Peyer's patch (tissue), 4 donors: ENCODE results near the gene CD177. TPM values are rescaled to one million over a fixed set of nuclear protein-coding genes. Genes with fewer than 3 reads are reported as not detected.
"Not testable (repeated sequence)": the region's sequence is repeated elsewhere in the genome, so short reads cannot be mapped to it uniquely, and the experiment has no call there.

Experiments
- DNase-seq, 3 donors: peaks; one replicate each; pipeline ENCODE4 v3.0.0-alpha.2; 2017 to 2019
- H3K27ac ChIP-seq, 4 donors: fragments of 200-600 bp; sonication (generic); one replicate each; pipeline ENCODE4 v1.5.1; 2016 to 2019
- H3K27me3 ChIP-seq, 2 donors: fragments of 200-600 bp; sonication (generic); one replicate each; pipeline ENCODE4 v1.5.1; 2019
- H3K36me3 ChIP-seq, 3 donors: fragments of 200-600 bp; sonication (generic); one replicate each; pipeline ENCODE4 v1.5.1; 2016 to 2019
- H3K4me1 ChIP-seq, 4 donors: fragments of 200-600 bp; sonication (generic); one replicate each; pipeline ENCODE4 v1.5.1; 2016 to 2019
- H3K4me3 ChIP-seq, 4 donors: fragments of 200-600 bp; sonication (generic); 1 replicate in 3 of 4; 2 replicates in 1 of 4; pipeline ENCODE4 v1.5.1; 2016 to 2019; ENCODE audit warnings: mild to moderate bottlenecking in 1 of 4
- H3K9me3 ChIP-seq, 4 donors: fragments of 200-600 bp; sonication (generic); one replicate each; pipeline ENCODE4 v1.5.1; 2016 to 2019; ENCODE audit warnings: mild to moderate bottlenecking in 1 of 4
- CTCF ChIP-seq, 6 experiments: fragments of 450-650 bp in 4 of 6; fragments of 200-600 bp in 2 of 6; sonication (generic) in 1 of 6; IDR thresholded peaks; one replicate each; pipeline ENCODE4 v1.5.1; 2017 to 2019; ENCODE audit warnings: antibody characterized with exemption in 6 of 6, mild to moderate bottlenecking in 3 of 6, moderate library complexity in 1 of 6
- POLR2A ChIP-seq, 2 donors: fragments of 450-650 bp; IDR thresholded peaks; one replicate each; pipeline ENCODE4 v1.5.1; 2017; ENCODE audit warnings: antibody characterized with exemption in 2 of 2, mild to moderate bottlenecking in 2 of 2, moderate library complexity in 2 of 2
- total RNA-seq, 4 donors: library from RNA; depleted of rRNA; stranded (reverse); fragments of >200 nt; gene quantifications; one replicate each; pipeline ENCODE4 v1.1.0, GENCODE V29; 2016

CD177 gene
- total RNA-seq, 4 donors from 2014 or later, result not detected

GRCh38 chr19:43330726-43331434 is 22.6 kb upstream of the CD177 start:
- Histone ChIP-seq H3K4me3 (no peak overlapping the region), H3K36me3 (no peaks in the 10 kb centered on the region), H3K27ac (no peak overlapping the region), H3K9me3 (no peaks in the 10 kb centered on the region), H3K4me1 (no peaks in the 10 kb centered on the region), H3K27me3 (no peaks in the 10 kb centered on the region)
- TF ChIP-seq CTCF (IDR thresholded peaks at IDR 0.05) (no peak), POLR2A (IDR thresholded peaks at IDR 0.05) (no peak)
- no peak for DNase-seq

DNA sequence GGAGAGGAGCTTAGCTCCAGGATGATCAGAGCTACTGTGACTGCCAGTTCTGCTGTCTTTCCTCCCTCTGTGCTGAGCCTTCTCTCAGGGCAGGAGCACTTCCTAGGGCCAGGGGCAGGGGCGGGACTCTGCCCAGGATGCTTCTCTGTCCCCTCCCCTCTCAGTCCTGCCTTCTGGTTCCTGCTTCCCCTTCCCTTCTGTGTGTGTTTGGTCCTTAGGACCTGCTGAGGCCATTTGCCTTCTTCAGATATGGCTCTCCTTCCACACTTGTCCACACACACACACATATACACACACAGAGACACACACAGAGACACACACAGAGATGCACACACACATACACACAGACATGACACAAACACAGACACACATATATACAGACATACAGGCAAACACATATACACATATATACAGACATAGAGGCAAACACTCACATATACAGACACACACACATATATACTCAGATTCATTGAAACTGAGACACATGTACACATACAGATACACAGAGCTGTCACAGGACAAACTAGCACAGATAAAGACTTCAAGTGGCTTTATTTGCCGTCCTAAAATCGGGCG is 22.0 kb upstream of the CD177 start:
- no peaks in the 10 kb centered on the region for H3K4me1 ChIP-seq
- TF ChIP-seq POLR2A (IDR thresholded peaks at IDR 0.05) (no peak), CTCF (IDR thresholded peaks at IDR 0.05) (no peak)
- no peak overlapping the region for H3K27ac ChIP-seq
- H3K27me3 ChIP-seq, result no peaks in the 10 kb centered on the region
- no peaks in the 10 kb centered on the region for H3K36me3 ChIP-seq
- no peak overlapping the region for H3K4me3 ChIP-seq
- H3K9me3 ChIP-seq, result no peaks in the 10 kb centered on the region
- DNase-seq, result no peak

DNA sequence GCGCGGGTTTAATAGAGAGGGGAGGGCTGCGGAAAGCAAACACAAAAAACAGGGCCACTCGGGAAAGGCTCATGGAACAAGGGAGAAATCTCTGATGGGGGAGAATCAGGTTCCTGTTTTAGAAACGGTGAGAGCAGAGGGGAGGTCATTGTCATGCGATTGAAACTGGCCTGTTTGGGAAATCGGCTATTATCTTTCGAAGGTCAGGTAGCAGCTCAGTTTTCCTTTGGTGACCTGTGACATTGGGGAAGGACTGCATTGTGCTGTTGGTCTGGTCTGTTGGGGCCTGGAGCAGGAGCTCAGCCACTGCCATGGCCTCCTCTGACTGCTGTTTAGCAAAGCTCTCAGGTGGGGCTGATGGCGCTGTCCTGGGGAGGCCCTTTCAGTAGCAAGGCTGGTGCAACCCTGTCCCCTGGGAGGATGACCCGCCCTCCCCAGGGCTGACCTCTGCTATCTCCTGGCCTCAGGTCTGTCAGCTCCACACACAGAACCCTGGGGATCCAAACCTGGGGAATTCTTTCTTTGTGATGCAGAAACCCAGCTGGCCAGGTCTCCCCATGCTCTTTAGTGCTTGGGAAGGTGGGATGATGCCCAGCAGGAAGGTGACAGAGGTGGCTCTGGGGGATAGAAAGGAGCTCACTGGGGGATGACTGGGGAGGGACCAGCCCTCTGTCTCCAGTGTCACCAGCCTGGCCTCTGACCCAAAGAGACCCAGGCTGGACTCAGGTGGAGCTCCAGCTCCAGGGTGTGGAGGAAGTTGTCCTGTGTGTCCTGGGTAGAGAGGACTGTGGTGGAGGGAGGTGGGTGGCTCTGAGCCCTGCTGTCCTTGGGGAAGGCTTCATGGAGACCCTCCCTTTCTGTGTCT is 21.2 kb upstream of the CD177 start:
- DNase-seq, result no peak
- H3K4me3 ChIP-seq, result no peak overlapping the region
- no peak overlapping the region for H3K27ac ChIP-seq
- H3K4me1 ChIP-seq, result no peaks in the 10 kb centered on the region
- H3K27me3 ChIP-seq, result no peaks in the 10 kb centered on the region
- no peaks in the 10 kb centered on the region for H3K9me3 ChIP-seq
- TF ChIP-seq CTCF (IDR thresholded peaks at IDR 0.05) (no peak), POLR2A (IDR thresholded peaks at IDR 0.05) (no peak)
- H3K36me3 ChIP-seq, result no peaks in the 10 kb centered on the region

GRCh38 chr19:43336508-43336907 is 17.0 kb upstream of the CD177 start:
- DNase-seq, H3K9me3 ChIP-seq: not testable (repeated sequence)

GRCh38 chr19:43337737-43338136 is 15.7 kb upstream of the CD177 start:
- Histone ChIP-seq H3K27me3 (no peaks in the 10 kb centered on the region), H3K27ac (no peak overlapping the region), H3K4me1 (no peaks in the 10 kb centered on the region), H3K9me3 (no peaks in the 10 kb centered on the region), H3K4me3 (no peak overlapping the region), H3K36me3 (no peaks in the 10 kb centered on the region)
- TF ChIP-seq POLR2A (IDR thresholded peaks at IDR 0.05) (no peak), CTCF (IDR thresholded peaks at IDR 0.05) (no peak)
- DNase-seq, result no peak

More at GRCh38 chr19:43336508-43336907, 17.0 kb upstream of the CD177 start:
- H3K27ac ChIP-seq, H3K4me1 ChIP-seq, H3K4me3 ChIP-seq, H3K27me3 ChIP-seq, H3K36me3 ChIP-seq: not testable (repeated sequence)

DNA sequence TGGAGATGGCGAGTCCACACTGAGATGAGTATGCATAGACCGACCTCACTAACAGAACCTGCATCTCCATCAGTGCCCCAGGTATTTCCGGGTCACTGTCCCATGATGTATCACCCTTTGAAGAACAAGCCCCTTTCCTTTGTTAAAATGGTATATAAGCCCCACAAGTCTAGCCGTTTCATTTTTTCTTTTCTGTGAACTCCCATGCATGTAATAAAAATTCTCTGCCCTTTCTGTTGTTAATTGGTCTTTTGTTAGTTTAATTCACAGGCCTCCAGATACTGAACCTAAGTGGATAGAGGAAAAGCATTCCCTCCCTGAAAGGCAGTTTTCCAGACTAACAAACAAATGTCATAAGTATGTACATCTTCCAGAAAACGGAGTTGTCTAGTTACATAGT is 15.0 kb upstream of the CD177 start:
- no peak for DNase-seq
- Histone ChIP-seq H3K27me3 (no peaks in the 10 kb centered on the region), H3K4me3 (no peak overlapping the region), H3K9me3 (no peaks in the 10 kb centered on the region), H3K4me1 (no peaks in the 10 kb centered on the region), H3K27ac (no peak overlapping the region), H3K36me3 (no peaks in the 10 kb centered on the region)
- no peak for TF ChIP-seq POLR2A (IDR thresholded peaks at IDR 0.05)
- TF ChIP-seq CTCF (IDR thresholded peaks at IDR 0.05), result no peak

- H3K4me3 ChIP-seq, H3K4me1 ChIP-seq, H3K36me3 ChIP-seq, H3K27me3 ChIP-seq, DNase-seq, H3K27ac ChIP-seq, H3K9me3 ChIP-seq: not testable (repeated sequence)
Measured at GRCh38 chr19:43339243-43339930, 14.1 kb upstream of the CD177 start.

DNA sequence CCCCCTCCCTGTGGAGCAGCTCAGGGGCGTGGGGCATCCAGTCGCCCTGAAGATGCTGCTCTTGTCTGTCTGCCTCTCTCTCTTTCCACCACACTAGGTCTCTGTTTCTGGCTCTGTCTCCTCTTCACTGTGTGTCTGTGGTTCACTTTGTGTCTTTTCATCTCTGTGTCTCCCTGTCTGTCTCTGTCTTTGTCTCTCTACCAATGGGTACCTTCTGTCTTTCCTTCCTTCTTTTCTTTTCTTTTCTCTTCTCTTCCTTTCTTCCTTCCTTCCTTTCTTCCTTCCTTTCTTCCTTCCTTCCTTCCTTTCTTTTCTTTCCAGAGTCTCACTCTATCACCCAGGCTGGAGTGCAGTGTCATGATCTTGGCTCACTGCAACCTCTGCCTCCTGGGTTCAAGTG is 13.4 kb upstream of the CD177 start:
- not testable (repeated sequence) for DNase-seq, H3K4me3 ChIP-seq, H3K36me3 ChIP-seq, H3K27ac ChIP-seq, H3K27me3 ChIP-seq, H3K9me3 ChIP-seq, H3K4me1 ChIP-seq
